GM12892 (cell line): ENCODE results near the gene ROR1.

ENCODE experiments used
- POLR2A ChIP-seq: IDR thresholded peaks from 2 replicates; pipeline ENCODE4 v1.6.1; 2011; ENCODE audit warnings: low read depth, low read length, control low read depth
- POLR2AphosphoS5 ChIP-seq: IDR thresholded peaks from 2 replicates; pipeline ENCODE4 v1.6.1; 2011; ENCODE audit warnings: low read depth, low read length, control low read depth

DNA sequence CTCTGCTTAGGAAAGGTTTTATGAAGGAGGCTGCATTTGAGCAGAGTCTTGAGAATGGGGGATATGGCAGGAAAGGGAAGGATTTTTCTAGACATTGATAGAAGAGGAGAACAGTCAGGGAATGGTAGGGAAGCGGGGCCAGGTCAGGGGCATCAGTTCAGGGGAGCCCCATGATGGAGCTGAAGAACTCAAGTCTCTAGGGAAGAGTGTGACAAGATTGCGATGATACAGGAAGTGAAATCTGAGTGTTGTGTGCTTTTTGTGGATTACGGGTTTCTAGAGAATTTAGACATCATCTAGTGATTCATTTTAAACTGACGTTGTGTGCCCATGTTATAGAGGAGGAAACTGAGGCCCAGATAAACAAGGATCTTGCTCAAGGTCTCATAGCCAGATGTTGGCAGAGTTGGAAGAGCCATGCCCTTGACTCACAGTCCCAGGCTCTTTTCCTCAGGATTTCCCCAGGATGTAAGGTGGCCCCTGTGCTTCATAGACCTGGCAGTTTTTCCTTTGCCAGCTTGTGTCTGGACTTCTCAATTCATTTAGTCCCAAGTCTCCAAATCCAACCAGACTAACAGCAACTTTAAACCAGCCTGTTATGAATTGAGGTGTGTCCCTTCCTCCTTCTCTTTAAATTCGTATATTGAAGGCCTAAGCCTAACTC is 130.3 kb downstream of the ROR1 start:
- TF ChIP-seq POLR2A (no peak), POLR2AphosphoS5 (no peak)
